D721Med (cell line): Measurements from ENCODE around the gene DOCK11.
A peak's percentile ranks its signal among the peaks of the same experiment; 100 is the strongest.
"Not testable (repeated sequence)": the region's sequence is repeated elsewhere in the genome, so short reads cannot be mapped to it uniquely, and the experiment has no call there.

Experiments used
- DNase-seq: peaks from one replicate; pipeline ENCODE4 v3.0.0; 2011; ENCODE audit warnings: low spot score; ENCODE audit not compliant: insufficient read length
- FAIRE-seq: peaks from 2 replicates; lab custom pipeline; 2011; peaks lifted over from hg19 to GRCh38; lab: Jason Lieb, UNC
- TF ChIP-seq, protein P1 (sequence below): IDR thresholded peaks from 2 replicates; pipeline ENCODE4 v1.5.1; 2012; ENCODE audit warnings: mild to moderate bottlenecking, control low read depth; ENCODE audit not compliant: insufficient read depth; ENCODE audit errors: missing control alignments

DOCK11 gene

GRCh38 chrX:118569676-118570075, 74.1 kb downstream of the DOCK11 start:
- DNase-seq = no peak
- TF ChIP-seq, protein P1, sequence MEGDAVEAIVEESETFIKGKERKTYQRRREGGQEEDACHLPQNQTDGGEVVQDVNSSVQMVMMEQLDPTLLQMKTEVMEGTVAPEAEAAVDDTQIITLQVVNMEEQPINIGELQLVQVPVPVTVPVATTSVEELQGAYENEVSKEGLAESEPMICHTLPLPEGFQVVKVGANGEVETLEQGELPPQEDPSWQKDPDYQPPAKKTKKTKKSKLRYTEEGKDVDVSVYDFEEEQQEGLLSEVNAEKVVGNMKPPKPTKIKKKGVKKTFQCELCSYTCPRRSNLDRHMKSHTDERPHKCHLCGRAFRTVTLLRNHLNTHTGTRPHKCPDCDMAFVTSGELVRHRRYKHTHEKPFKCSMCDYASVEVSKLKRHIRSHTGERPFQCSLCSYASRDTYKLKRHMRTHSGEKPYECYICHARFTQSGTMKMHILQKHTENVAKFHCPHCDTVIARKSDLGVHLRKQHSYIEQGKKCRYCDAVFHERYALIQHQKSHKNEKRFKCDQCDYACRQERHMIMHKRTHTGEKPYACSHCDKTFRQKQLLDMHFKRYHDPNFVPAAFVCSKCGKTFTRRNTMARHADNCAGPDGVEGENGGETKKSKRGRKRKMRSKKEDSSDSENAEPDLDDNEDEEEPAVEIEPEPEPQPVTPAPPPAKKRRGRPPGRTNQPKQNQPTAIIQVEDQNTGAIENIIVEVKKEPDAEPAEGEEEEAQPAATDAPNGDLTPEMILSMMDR = no peak
- FAIRE-seq = no peak

GRCh38 chrX:118570209-118570608, 74.6 kb downstream of the DOCK11 start:
- FAIRE-seq (no peak), DNase-seq (no peak)
- TF ChIP-seq, protein P1 = no peak

- DNase-seq (no peak), FAIRE-seq (no peak)
- TF ChIP-seq, protein P1 = no peak
Measured at GRCh38 chrX:118571836-118572235, 76.2 kb downstream of the DOCK11 start.

GRCh38 chrX:118574666-118575065, 79.1 kb downstream of the DOCK11 start:
- DNase-seq (no peak), FAIRE-seq (no peak)
- TF ChIP-seq, protein P1 = no peak

GRCh38 chrX:118577041-118577440, 81.4 kb downstream of the DOCK11 start:
- TF ChIP-seq, protein P1 = no peak
- FAIRE-seq (no peak), DNase-seq (no peak)

DNA sequence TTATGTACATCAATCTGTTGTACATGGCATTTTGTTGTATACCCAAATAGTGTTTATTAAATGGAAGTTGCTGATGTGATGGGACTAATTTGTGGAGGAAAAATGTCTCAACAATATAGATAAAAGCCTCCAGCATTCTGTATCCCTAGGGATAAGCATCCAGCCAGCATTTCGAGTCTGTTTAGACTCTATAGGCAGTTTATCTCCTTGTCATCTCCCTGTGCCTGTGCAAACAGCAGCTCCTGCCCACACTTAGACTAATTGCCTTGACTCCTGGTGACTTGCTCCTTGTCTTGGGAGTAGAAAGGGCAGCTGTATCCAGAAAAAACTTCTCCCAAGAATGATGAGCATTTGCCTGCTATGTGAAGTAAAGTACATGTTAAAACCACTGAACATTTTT, 83.8 kb downstream of the DOCK11 start:
- DNase-seq = no peak
- peak; percentile 32 for FAIRE-seq
- TF ChIP-seq, protein P1 = no peak

DNA sequence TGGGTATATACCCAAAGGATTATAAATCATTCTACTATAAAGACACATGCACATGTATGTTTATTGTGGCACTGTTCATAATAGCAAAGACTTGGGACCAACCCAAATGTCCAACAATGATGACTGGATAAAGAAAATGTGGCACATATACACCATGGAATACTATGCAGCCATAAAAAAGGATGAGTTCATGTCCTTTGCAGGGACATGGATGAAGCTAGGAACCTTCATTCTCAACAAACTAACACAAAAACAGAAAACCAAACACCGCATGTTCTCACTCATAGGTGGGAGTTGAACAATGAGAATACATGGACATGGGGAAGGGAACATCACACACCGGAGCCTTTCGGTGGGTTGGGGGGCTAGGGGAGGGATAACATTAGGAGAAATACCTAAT, 87.3 kb downstream of the DOCK11 start:
- not testable (repeated sequence) for DNase-seq, FAIRE-seq

DNA sequence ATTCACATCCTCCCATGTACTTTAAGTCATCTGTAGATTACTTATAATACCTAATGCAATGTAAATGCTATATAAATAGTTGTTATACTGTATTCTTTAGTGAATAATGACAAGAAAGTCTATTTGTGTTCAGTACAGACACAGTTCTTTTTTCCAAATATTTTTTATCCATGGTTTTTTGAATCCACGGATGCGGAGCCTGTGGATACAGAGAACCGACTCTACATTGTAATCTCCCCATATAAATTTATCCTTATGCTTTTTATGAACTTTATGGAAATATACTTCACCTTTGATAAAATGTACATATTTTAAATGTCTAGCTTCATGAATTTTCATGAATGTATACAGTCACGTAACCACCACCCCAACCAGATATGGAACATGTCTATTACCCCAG, 88.2 kb downstream of the DOCK11 start:
- no peak for DNase-seq
- no peak for FAIRE-seq
- TF ChIP-seq, protein P1 = no peak
